Endothelial cell of umbilical vein (primary cell): ENCODE data around the gene GNB1. TPM values are rescaled to one million over a fixed set of nuclear protein-coding genes. Genes with fewer than 3 reads are reported as not detected.

Experiments used
- BruUV-seq: library from RNA; stranded (reverse); fragments of 400-500 nt; replicated peaks from 2 replicates; lab custom pipeline; 2021; lab: Mats Ljungman, UMichigan
- CTCF ChIA-PET: fragments of 300-600, 350-600 bp; sonication (Branson Sonifier 250); formaldehyde crosslinking; loops from one replicate; lab custom pipeline; 2021; ENCODE audit warnings: antibody characterized with exemption, inconsistent platforms; lab: Charles Lee
- POLR2A ChIA-PET: fragments of 300-600, 350-600 bp; sonication (Branson Sonifier 250); formaldehyde crosslinking; loops from one replicate; lab custom pipeline; 2021; ENCODE audit warnings: antibody characterized with exemption, inconsistent platforms; lab: Charles Lee
- DNase-seq: peaks from one replicate; pipeline ENCODE4 v3.0.0-alpha.2; 2011; ENCODE audit warnings: low read depth, low spot score
- FAIRE-seq: peaks from 2 replicates; lab custom pipeline; 2011; peaks lifted over from hg19 to GRCh38; lab: Jason Lieb, UNC
- H2AFZ ChIP-seq: 2 replicates; pipeline ENCODE4 v1.6.0; 2012; ENCODE audit warnings: low read depth, low read length, control low read depth, inconsistent platforms
- H3K27ac ChIP-seq: 2 replicates; pipeline ENCODE4 v1.5.1; 2011; ENCODE audit warnings: low read depth, mild to moderate bottlenecking, control low read depth, low read length, moderate library complexity; ENCODE audit not compliant: insufficient read depth
- H3K27me3 ChIP-seq, 2 experiments: 2 replicates each; pipeline versions ENCODE4 v1.6.0 to v1.6.1; 2011; ENCODE audit warnings: low read length in 2 of 2, mixed read lengths in 1 of 2; ENCODE audit not compliant: control insufficient read depth in 2 of 2, insufficient read depth in 2 of 2
- H3K36me3 ChIP-seq, 2 experiments: 2 replicates in 1 of 2; 3 replicates in 1 of 2; pipeline ENCODE4 v1.5.1; 2011; ENCODE audit warnings: low read length in 2 of 2, mild to moderate bottlenecking in 1 of 2, moderate library complexity in 1 of 2; ENCODE audit not compliant: control insufficient read depth in 2 of 2, insufficient read depth in 2 of 2; ENCODE audit errors: extremely low read depth in 1 of 2
- H3K4me1 ChIP-seq: 3 replicates; pipeline ENCODE4 v1.5.1; 2011; ENCODE audit warnings: mild to moderate bottlenecking, low read length; ENCODE audit not compliant: control insufficient read depth, insufficient read depth; ENCODE audit errors: extremely low read depth
- H3K4me2 ChIP-seq: 2 replicates; pipeline ENCODE4 v1.6.1; 2011; ENCODE audit warnings: low read length, control low read depth, mixed read lengths; ENCODE audit not compliant: insufficient read depth
- H3K4me3 ChIP-seq, 3 experiments: fragments of 200-600 bp in 1 of 3; sonication (generic), shearing (Covaris generic) in 1 of 3; replicated peaks in 1 of 3; 2 replicates each; pipeline ENCODE4 v1.5.1; 2011 to 2016; ENCODE audit warnings: control low read depth in 3 of 3, low read length in 3 of 3, mild to moderate bottlenecking in 2 of 3, inconsistent platforms in 1 of 3, low read depth in 1 of 3, moderate library complexity in 1 of 3; ENCODE audit not compliant: insufficient read depth in 1 of 3
- H3K79me2 ChIP-seq: 2 replicates; pipeline ENCODE4 v1.6.0; 2012; ENCODE audit warnings: low read length, inconsistent platforms; ENCODE audit not compliant: control insufficient read depth, insufficient read depth
- H3K9ac ChIP-seq: replicated peaks from 2 replicates; pipeline ENCODE3; 2011; ENCODE audit warnings: low read length, control low read depth; ENCODE audit not compliant: insufficient read depth; ENCODE audit errors: extremely low read depth
- H3K9me1 ChIP-seq: replicated peaks from 3 replicates; pipeline ENCODE4 v1.6.0; 2011; ENCODE audit warnings: mild to moderate bottlenecking, low read length; ENCODE audit not compliant: control insufficient read depth, insufficient read depth; ENCODE audit errors: extremely low read depth
- H3K9me3 ChIP-seq: replicated peaks from 2 replicates; pipeline ENCODE4 v1.5.1; 2012; ENCODE audit warnings: low read length, inconsistent platforms; ENCODE audit not compliant: control insufficient read depth, insufficient read depth
- H4K20me1 ChIP-seq: replicated peaks from 2 replicates; pipeline ENCODE3; 2011; ENCODE audit warnings: mild to moderate bottlenecking, low read length; ENCODE audit not compliant: control insufficient read depth, insufficient read depth; ENCODE audit errors: extremely low read depth
- CTCF ChIP-seq, 2 donors: IDR thresholded peaks; 1 replicate in 1 of 2; 2 replicates in 1 of 2; pipeline ENCODE4 v1.5.1; 2011; ENCODE audit warnings: low read length in 2 of 2, mild to moderate bottlenecking in 2 of 2, moderate library complexity in 2 of 2, control low read depth in 1 of 2, inconsistent platforms in 1 of 2, low read depth in 1 of 2; ENCODE audit not compliant: insufficient read depth in 1 of 2; ENCODE audit errors: extremely low read depth in 1 of 2
- EZH2 ChIP-seq: IDR thresholded peaks from 2 replicates; pipeline ENCODE4 v1.6.1; 2012; ENCODE audit warnings: borderline replicate concordance, low read depth, mild to moderate bottlenecking, moderate library complexity, low read length, inconsistent platforms; ENCODE audit not compliant: severe bottlenecking
- FOS ChIP-seq: IDR thresholded peaks from 2 replicates; pipeline ENCODE4 v1.6.1; 2011; ENCODE audit warnings: mild to moderate bottlenecking, low read length, moderate library complexity, borderline replicate concordance; ENCODE audit not compliant: insufficient read depth
- GATA2 ChIP-seq: IDR thresholded peaks from 2 replicates; pipeline ENCODE4 v1.7.0; 2011; ENCODE audit warnings: low read depth, mild to moderate bottlenecking, moderate library complexity, mixed read lengths, low read length; ENCODE audit not compliant: insufficient read length, insufficient read depth
- JUN ChIP-seq: IDR thresholded peaks from 2 replicates; pipeline ENCODE4 v1.6.1; 2011; ENCODE audit warnings: borderline replicate concordance, low read depth; ENCODE audit not compliant: insufficient read length, insufficient read depth
- MAX ChIP-seq: IDR thresholded peaks from 2 replicates; pipeline ENCODE4 v1.6.1; 2011; ENCODE audit not compliant: insufficient read depth, insufficient read length
- MYC ChIP-seq: IDR thresholded peaks from one replicate; pipeline ENCODE4 v1.6.1; 2011; ENCODE audit warnings: mild to moderate bottlenecking, low read depth, low read length
- POLR2A ChIP-seq: IDR thresholded peaks from 2 replicates; pipeline ENCODE4 v1.6.1; 2012; ENCODE audit warnings: low read depth, mild to moderate bottlenecking, control low read depth, low read length
- POLR2AphosphoS5 ChIP-seq: IDR thresholded peaks from 2 replicates; pipeline ENCODE4 v1.6.1; 2012; ENCODE audit warnings: low read depth, mild to moderate bottlenecking, control low read depth, low read length, moderate library complexity; ENCODE audit not compliant: insufficient read depth
- dilution Hi-C: fragments of 300-500 bp; cut with MboI; formaldehyde crosslinking; loops from one replicate; pipeline ENCODE4 v1.15.0; 2019; ENCODE audit warnings: low sequenced_read_pairs; ENCODE audit not compliant: extremely low pct_ligation_motif_present
- intact Hi-C: fragments of 100-400 bp; cut with micrococcal nuclease; formaldehyde crosslinking; loops from one replicate; pipeline ENCODE4 v1.10.0; 2022
- polyA plus RNA-seq, 4 experiments: library from polyadenylated mRNA; depleted of rRNA in 3 of 4; stranded (reverse) in 3 of 4; unstranded in 1 of 4; fragments of >200 nt; gene quantifications; 2 replicates each; pipeline versions ENCODE4 v1.2.1 to v1.2.3, GENCODE V29; 2011 to 2012; ENCODE audit warnings: missing spikeins in 1 of 4
- total RNA-seq: library from RNA; stranded (reverse); gene quantifications from 2 replicates; pipeline ENCODE4 v1.2.3, GENCODE V29; 2021

Gene GNB1
- total and polyA plus RNA-seq, 2 donors (not counting 3 experiments of a cell fraction or from before 2014, with no cell fraction given), result 501 to 529 TPM

GRCh38 chr1:1915911-1916840 lies 25.3 kb upstream of the GNB1 start:
- BruUV-seq, result no TSS peak
- no peaks in the 10 kb centered on the region for H3K27me3 ChIP-seq
- no peak overlapping the region for H3K4me2 ChIP-seq
- ChIA-PET CTCF (interaction anchor here (2.3 kb wide), 1 partner anchor 8 kb away, joined by 7 read pairs; no protein-coding TSS in a partner anchor), POLR2A (no interaction called here)
- peaks cover 5% of the 10 kb centered on the region for H3K4me1 ChIP-seq
- dilution Hi-C loops, result no loop called here
- H3K79me2 ChIP-seq, result no peaks in the 10 kb centered on the region
- H4K20me1 ChIP-seq, result no peaks in the 10 kb centered on the region
- H3K4me3 ChIP-seq, result no peak overlapping the region
- TF ChIP-seq MAX (no peak), POLR2AphosphoS5 (no peak), CTCF (IDR thresholded peaks at IDR 0.05; ENCODE audit: extremely low read depth in 1 of 2, insufficient read depth in 1 of 2, low read depth in 1 of 2, low read length in 2 of 2) (no peak), MYC (no peak), GATA2 (no peak), POLR2A (no peak), EZH2 (no peak), FOS (no peak), JUN (no peak)
- H3K9me1 ChIP-seq, result no peaks in the 10 kb centered on the region
- FAIRE-seq (no peak), DNase-seq (no peak)
- H2AFZ ChIP-seq, result no peak overlapping the region
- H3K27ac ChIP-seq, result no peak overlapping the region
- no peaks in the 10 kb centered on the region for H3K36me3 ChIP-seq
- no peak overlapping the region for H3K9ac ChIP-seq
- intact Hi-C loops, result loop anchor here (10.0 kb wide), 1 partner anchor 219 kb away; no protein-coding TSS in a partner anchor
- H3K9me3 ChIP-seq, result no peaks in the 10 kb centered on the region
